GM19395 (cell line): ENCODE measurements around the gene AMOTL2.

Experiments used
- ATAC-seq: cut with Tn5 transposase; IDR thresholded peaks from one replicate; pipeline ENCODE4 v1.9.1; 2021; ENCODE audit warnings: mild to moderate bottlenecking, moderate library complexity; ENCODE audit not compliant: unreplicated experiment

The AMOTL2 gene

GRCh38 chr3:134380249-134380648 is 6.0 kb upstream of the AMOTL2 start:
- ATAC-seq = no peak

GRCh38 chr3:134378818-134379217 is 4.6 kb upstream of the AMOTL2 start:
- ATAC-seq = no peak

DNA sequence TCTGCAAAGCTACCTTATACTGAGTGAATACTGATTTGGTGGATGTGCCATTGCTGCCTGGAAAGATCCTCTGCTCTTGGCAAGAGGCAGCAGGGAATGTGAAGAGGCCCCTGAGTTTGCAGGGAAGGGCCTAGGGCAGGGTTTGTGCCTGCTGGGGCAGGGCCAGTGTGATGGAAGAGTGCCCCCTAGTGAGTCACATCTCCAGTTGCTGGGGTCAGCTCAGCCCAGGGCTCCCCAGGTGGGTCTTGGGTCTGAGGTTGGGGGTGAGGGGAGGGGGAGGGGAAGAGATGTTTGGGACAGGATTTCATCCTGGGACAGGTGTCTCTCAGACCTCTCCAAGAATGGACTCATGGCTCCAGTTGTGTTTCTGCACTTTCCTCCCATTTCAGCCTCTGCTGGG is 4.1 kb upstream of the AMOTL2 start:
- no peak for ATAC-seq

- no peak for ATAC-seq
Measured at GRCh38 chr3:134377896-134378295, 3.6 kb upstream of the AMOTL2 start.

GRCh38 chr3:134376786-134377426 is 2.7 kb upstream of the AMOTL2 start:
- no peak for ATAC-seq

GRCh38 chr3:134376385-134376765 is 2.1 kb upstream of the AMOTL2 start:
- no peak for ATAC-seq

- no peak for ATAC-seq
Measured at GRCh38 chr3:134375582-134376384, 1.5 kb upstream of the AMOTL2 start.

DNA sequence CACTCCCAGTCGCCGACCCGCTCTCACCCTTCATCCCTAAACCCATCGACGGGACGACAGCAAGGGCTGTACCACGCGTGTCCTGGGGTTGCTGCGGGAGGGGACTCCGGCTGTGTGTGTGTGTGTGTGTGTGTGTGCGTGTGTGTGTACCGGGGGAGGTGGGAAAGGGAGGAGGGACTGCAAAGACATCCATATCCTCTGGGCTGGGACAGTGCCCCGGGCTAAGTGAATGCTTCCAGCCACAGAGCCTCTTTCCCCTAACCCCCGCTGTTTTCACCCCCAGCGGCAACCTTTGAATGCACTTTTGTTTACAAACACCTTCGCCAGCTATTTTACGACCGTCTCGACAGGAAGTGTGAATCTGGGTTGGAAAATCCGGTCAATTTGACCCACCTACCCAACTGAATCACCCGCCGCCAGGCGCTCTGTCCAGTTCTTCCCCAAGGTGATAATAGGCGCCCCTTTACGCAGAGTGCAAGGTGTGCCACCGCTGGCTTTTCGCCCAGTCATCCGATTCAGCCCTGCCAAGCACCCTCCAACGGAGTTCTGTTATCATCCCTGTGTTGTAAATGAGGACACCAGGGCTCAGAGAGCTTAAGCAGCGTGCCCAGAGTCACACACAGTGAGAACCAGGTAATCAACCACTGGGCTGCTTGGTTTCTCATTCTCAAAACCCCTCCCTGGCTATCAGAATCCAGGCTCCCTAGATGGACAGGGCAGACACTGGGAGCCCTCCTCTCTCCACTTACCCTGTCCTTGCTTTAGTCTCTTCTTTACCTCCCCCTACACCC is 739 bp upstream of the AMOTL2 start:
- ATAC-seq = no peak

- ATAC-seq = no peak
Measured at GRCh38 chr3:134373271-134374104, 759 bp downstream of the AMOTL2 start.

- ATAC-seq = no peak
Measured at GRCh38 chr3:134372396-134373270, 1.6 kb downstream of the AMOTL2 start.

DNA sequence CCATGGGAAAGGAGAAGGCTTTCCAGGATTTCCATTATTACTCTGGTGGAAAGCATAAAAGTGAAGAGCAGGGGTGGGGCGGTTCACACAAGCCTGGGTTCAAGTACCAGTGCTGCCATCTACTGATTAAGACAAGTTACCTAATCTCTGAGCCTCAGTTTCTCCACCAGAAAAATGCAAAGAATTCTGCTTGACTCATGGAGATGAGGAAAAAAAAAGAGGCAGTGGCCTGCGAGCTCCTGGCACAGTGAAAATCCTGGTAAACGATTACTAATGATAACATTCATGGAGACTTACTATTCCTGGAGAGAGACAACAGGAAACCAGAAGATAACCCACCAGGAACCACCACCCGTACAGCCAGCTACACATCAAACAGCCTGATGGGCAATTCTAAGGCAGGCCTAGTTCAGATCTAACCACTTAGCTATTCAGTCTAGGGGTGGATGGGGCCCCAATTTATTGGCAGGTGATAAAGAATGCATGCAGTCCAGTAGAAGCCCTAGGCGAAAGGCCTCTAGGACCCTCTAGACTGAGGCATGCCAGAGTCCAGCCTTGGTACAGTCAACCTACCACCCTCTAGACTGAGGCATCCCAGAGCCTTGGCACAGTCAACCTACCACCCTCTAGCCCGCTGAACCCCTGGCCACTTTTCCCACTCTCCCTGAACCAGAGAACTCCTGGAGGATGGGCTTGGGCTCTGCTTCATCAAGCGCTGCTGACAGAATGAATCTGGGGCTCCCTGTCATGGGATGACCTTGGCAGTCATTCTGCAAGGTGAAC is 2.5 kb downstream of the AMOTL2 start:
- ATAC-seq = no peak

DNA sequence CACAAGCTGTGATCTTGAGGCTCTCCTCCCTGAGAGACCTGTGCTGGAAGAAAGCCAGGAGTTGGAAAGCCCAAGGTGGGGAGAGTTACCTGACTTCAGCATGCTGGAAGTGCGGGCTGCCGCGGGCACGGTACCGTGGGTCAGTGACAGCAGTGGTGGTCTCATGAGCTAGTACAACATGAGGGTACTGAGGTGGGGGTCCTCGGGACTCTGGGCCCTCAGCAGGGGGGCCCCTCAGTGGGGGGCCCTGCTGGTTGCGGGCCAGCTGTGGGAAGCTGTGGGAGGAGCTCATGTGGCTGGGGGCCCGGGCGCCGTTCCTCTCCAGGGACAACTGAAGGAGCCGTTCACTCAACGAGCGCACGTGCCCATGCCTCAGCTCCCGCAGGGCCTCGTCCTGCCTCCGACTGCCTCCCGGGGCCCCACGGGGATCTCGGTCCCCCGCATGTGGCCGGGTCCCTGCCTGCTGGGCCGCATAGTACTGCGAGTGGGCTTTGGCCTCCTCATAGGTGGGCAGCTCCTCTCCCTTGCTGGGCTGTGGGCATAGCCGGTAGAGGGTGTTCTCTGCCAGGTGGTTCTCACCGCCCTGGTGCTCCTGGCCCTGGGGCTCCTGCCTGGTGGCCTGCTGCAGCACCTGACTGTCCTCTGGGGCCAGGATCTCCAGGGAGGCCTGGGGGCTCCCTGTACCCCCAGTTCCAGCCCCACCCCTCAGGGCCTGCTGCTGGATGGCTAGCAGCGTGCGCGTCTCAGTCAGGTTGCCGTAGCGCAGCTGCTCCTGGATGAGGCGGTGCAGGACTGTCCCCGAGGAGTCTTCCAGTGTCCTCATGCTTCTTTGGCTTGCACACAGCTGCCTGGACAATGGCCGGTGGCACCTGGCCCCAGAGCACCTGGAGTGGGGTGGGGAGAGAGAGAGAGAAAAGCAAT is 3.4 kb downstream of the AMOTL2 start:
- no peak for ATAC-seq

GRCh38 chr3:134369861-134370596 is 4.2 kb downstream of the AMOTL2 start:
- no peak for ATAC-seq

DNA sequence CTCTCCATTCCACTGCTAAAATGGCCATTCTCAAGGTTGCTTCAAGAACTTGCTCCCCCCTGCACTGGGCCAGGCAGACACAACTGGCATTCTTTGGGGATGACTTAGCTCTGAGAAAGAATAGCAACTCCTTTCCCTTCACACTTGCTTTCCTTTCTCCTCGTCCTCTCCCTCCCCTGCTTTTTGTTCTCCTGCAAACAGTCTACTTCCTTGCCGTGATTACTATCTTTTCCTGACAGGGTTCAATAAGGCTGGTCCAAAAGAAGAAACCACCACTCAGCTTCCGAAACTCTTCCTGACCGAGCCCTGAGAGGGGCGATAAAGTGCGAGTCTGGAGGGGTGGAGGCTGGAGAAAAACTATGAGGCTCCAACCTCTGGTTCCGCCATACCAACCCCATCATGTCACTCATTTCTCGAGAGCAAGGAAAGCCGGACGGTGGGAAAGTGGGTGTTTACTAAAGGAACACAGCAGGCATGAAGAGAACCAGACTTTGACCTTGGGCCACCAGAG is 5.0 kb downstream of the AMOTL2 start:
- no peak for ATAC-seq

DNA sequence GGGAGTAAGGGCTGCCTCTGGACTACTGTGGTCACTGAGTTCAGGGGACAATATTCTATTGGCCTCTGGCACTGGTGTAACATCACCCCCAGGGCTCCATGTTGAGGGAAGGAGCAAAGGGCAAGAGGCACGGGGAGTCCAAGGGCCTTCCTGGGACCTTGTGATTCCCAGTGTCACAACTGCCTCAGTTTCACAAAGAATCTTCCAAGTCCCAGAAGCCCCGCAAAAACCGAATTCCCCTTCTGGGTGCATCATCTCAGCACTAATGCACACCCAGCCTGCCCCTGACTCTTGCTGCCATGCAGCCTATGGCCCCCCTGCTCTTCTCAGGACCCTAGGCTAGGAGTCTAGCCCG is 5.5 kb downstream of the AMOTL2 start:
- no peak for ATAC-seq

- no peak for ATAC-seq
Measured at GRCh38 chr3:134367869-134368750, 6.1 kb downstream of the AMOTL2 start.
